Aorta (tissue), 5 donors: ENCODE results near the gene CDHR5. TPM values are rescaled to one million over a fixed set of nuclear protein-coding genes. Genes with fewer than 3 reads are reported as not detected.
A peak's percentile ranks its signal among the peaks of the same experiment; 100 is the strongest.

Source experiments
- ATAC-seq: fragments of 200-7000 bp; cut with Tn5 transposase; one replicate; pipeline ENCODE4 v1.9.1; 2022; ENCODE audit warnings: moderate library complexity; ENCODE audit not compliant: low FRiP score
- DNase-seq, 2 donors: peaks; one replicate each; pipeline ENCODE4 v3.0.0-alpha.2; 2020
- H3K27ac ChIP-seq, 2 donors: one replicate each; pipeline ENCODE4 v1.5.1; 2013; ENCODE audit warnings: low read length in 2 of 2, mild to moderate bottlenecking in 2 of 2, moderate library complexity in 2 of 2, control low read depth in 1 of 2, inconsistent platforms in 1 of 2, low read depth in 1 of 2
- H3K27me3 ChIP-seq, 2 donors: one replicate each; pipeline ENCODE4 v1.6.1; 2013; ENCODE audit warnings: control low read depth in 1 of 2, low read length in 1 of 2, mild to moderate bottlenecking in 1 of 2, moderate library complexity in 1 of 2; ENCODE audit not compliant: insufficient read depth in 2 of 2, control insufficient read depth in 1 of 2
- H3K36me3 ChIP-seq, 2 donors: one replicate each; pipeline ENCODE4 v1.6.1; 2013; ENCODE audit warnings: control low read depth in 1 of 2, low read length in 1 of 2, mild to moderate bottlenecking in 1 of 2; ENCODE audit not compliant: insufficient read depth in 2 of 2, control insufficient read depth in 1 of 2
- H3K4me1 ChIP-seq, 2 donors: one replicate each; pipeline ENCODE4 v1.6.1; 2013; ENCODE audit warnings: low read length in 2 of 2, control low read depth in 1 of 2, mild to moderate bottlenecking in 1 of 2, moderate library complexity in 1 of 2; ENCODE audit not compliant: insufficient read depth in 2 of 2, control insufficient read depth in 1 of 2
- H3K4me3 ChIP-seq, 2 donors: one replicate each; pipeline ENCODE4 v1.5.1; 2013; ENCODE audit warnings: low read length in 2 of 2, control low read depth in 1 of 2, mild to moderate bottlenecking in 1 of 2
- H3K9me3 ChIP-seq: one replicate; pipeline ENCODE4 v1.6.1; 2013; ENCODE audit warnings: mild to moderate bottlenecking, low read length; ENCODE audit not compliant: control insufficient read depth
- WGBS, 2 donors: extraction: QIAGEN DNeasy Blood & Tissue Kit; methylation state at CpG; one replicate each; pipeline ENCODE4 v1.1.7; 2013; 5-methylcytosine and 5-hydroxymethylcytosine counted together
- intact Hi-C, 2 donors: fragments of 100-400 bp; cut with DNase I; formaldehyde crosslinking; loops; one replicate each; pipeline versions ENCODE4 v1.14.2 to v1.15.0; 2022
- polyA plus RNA-seq, 2 donors: library from polyadenylated mRNA; stranded (reverse); fragments of 200-250 nt; gene quantifications; one replicate each; pipeline ENCODE4 v1.2.3, GENCODE V29; 2013
- total RNA-seq, 2 donors: library from RNA; stranded (reverse); fragmentation: NEBNext Ultra II Directional; extraction: Animal tissue kit (Norgen Biotek cat#: 25700); gene quantifications; one replicate each; pipeline ENCODE4 v1.2.1, GENCODE V29; 2021
- donor health status: healthy with polysubstance abuse.
- donor health status: Bipolar disorder and iron deficiency.
- donor health status: DM: no; HTN: no; CAD: no.
- donor health status: DM: no; HTN: no; CAD: no.
- donor health status: DM: yes; HTN: yes; CAD: no.

CDHR5 gene
- total and polyA plus RNA-seq, 4 donors = 0.79 to 39.8 TPM; not detected in 2

- no peaks in the 10 kb centered on the region for H3K4me1 ChIP-seq
- 92% methylated on average over 28 of the region's 28 CpGs for WGBS, 2 donors
- no peaks in the 10 kb centered on the region for H3K27me3 ChIP-seq
- H3K4me3 ChIP-seq = no peak overlapping the region
- peaks cover 4 to 8% of the 10 kb centered on the region in 2 donors for H3K36me3 ChIP-seq
- ATAC-seq = no peak
- H3K27ac ChIP-seq = no peak overlapping the region
- H3K9me3 ChIP-seq = no peaks in the 10 kb centered on the region
- intact Hi-C loops = no loop called here
- DNase-seq = peak in 1 of 2 donors; percentile 71
Measured at GRCh38 chr11:609341-609811, 15.4 kb downstream of the CDHR5 start.

GRCh38 chr11:608791-609251, 15.9 kb downstream of the CDHR5 start:
- 85% methylated on average over 25 to 28 of the region's 28 CpGs for WGBS, 2 donors
- H3K36me3 ChIP-seq = peaks cover 4 to 11% of the 10 kb centered on the region in 2 donors
- no peaks in the 10 kb centered on the region for H3K27me3 ChIP-seq
- DNase-seq (no peak), ATAC-seq (no peak)
- H3K4me3 ChIP-seq = no peak overlapping the region
- H3K27ac ChIP-seq = no peak overlapping the region
- intact Hi-C loops = no loop called here
- no peaks in the 10 kb centered on the region for H3K9me3 ChIP-seq
- H3K4me1 ChIP-seq = no peaks in the 10 kb centered on the region

- H3K27ac ChIP-seq = no peak overlapping the region
- intact Hi-C loops = no loop called here
- ATAC-seq (no peak), DNase-seq (no peak)
- H3K36me3 ChIP-seq = peaks cover 4 to 11% of the 10 kb centered on the region in 2 donors
- H3K27me3 ChIP-seq = no peaks in the 10 kb centered on the region
- 89 to 90% methylated on average over 43 to 45 of the region's 45 CpGs for WGBS, 2 donors
- H3K4me1 ChIP-seq = no peaks in the 10 kb centered on the region
- no peak overlapping the region for H3K4me3 ChIP-seq
- no peaks in the 10 kb centered on the region for H3K9me3 ChIP-seq
Measured at GRCh38 chr11:607971-608659, 16.6 kb downstream of the CDHR5 start.

- H3K36me3 ChIP-seq = peaks cover 4 to 11% of the 10 kb centered on the region in 2 donors
- H3K4me3 ChIP-seq = no peak overlapping the region
- DNase-seq = no peak
- H3K4me1 ChIP-seq = no peaks in the 10 kb centered on the region
- H3K27me3 ChIP-seq = no peaks in the 10 kb centered on the region
- intact Hi-C loops = no loop called here
- H3K27ac ChIP-seq = no peak overlapping the region
- ATAC-seq = no peak
- H3K9me3 ChIP-seq = no peaks in the 10 kb centered on the region
- WGBS, 2 donors = 91 to 92% methylated on average over 35 of the region's 35 CpGs
Measured at GRCh38 chr11:607020-607780, 17.6 kb downstream of the CDHR5 start.

- H3K36me3 ChIP-seq = peaks cover 5 to 15% of the 10 kb centered on the region in 2 donors
- WGBS, 2 donors = 59 to 64% methylated on average over 19 of the region's 19 CpGs
- no peaks in the 10 kb centered on the region for H3K9me3 ChIP-seq
- no peak overlapping the region for H3K4me3 ChIP-seq
- H3K27me3 ChIP-seq = no peaks in the 10 kb centered on the region
- ATAC-seq (peak; percentile 31), DNase-seq (no peak)
- H3K4me1 ChIP-seq = no peaks in the 10 kb centered on the region
- no peak overlapping the region for H3K27ac ChIP-seq
- intact Hi-C loops = no loop called here
Measured at GRCh38 chr11:606245-606644, 18.5 kb downstream of the CDHR5 start.

GRCh38 chr11:605286-606129, 19.2 kb downstream of the CDHR5 start:
- H3K4me1 ChIP-seq = no peaks in the 10 kb centered on the region
- no peak overlapping the region for H3K4me3 ChIP-seq
- peaks cover 6 to 15% of the 10 kb centered on the region in 2 donors for H3K36me3 ChIP-seq
- 91 to 93% methylated on average over 33 of the region's 33 CpGs for WGBS, 2 donors
- H3K9me3 ChIP-seq = no peaks in the 10 kb centered on the region
- H3K27me3 ChIP-seq = no peaks in the 10 kb centered on the region
- ATAC-seq = no peak
- H3K27ac ChIP-seq = no peak overlapping the region
- no peak for DNase-seq
- intact Hi-C loops = no loop called here

- WGBS, 2 donors = 85 to 89% methylated on average over 13 of the region's 13 CpGs
Measured at GRCh38 chr11:603154-603553, 21.6 kb downstream of the CDHR5 start.

GRCh38 chr11:601573-602245, 23.0 kb downstream of the CDHR5 start:
- WGBS, 2 donors = 93% methylated on average over 23 of the region's 23 CpGs
- no peaks in the 10 kb centered on the region for H3K9me3 ChIP-seq
- H3K4me3 ChIP-seq = no peak overlapping the region
- intact Hi-C loops = no loop called here
- peaks cover 2 to 20% of the 10 kb centered on the region in 2 donors for H3K36me3 ChIP-seq
- DNase-seq (no peak), ATAC-seq (no peak)
- H3K4me1 ChIP-seq = no peaks in the 10 kb centered on the region
- H3K27me3 ChIP-seq = no peaks in the 10 kb centered on the region
- no peak overlapping the region for H3K27ac ChIP-seq

More at GRCh38 chr11:603154-603553, 21.6 kb downstream of the CDHR5 start:
- Histone ChIP-seq H3K27ac (no peak overlapping the region), H3K36me3 (peaks cover 5 to 15% of the 10 kb centered on the region in 2 donors), H3K9me3 (no peaks in the 10 kb centered on the region), H3K27me3 (no peaks in the 10 kb centered on the region), H3K4me1 (no peaks in the 10 kb centered on the region), H3K4me3 (no peak overlapping the region)
- no peak for ATAC-seq
- intact Hi-C loops = no loop called here
- DNase-seq = no peak
